Activated T-helper 9 cell treated with anti-CD3 and anti-CD28 coated beads, Interleukin-2, amount 50 U/mL, for 16 hours (primary cell): ENCODE results near the gene GPC6.

ENCODE experiments used
- DNase-seq: peaks from one replicate; pipeline ENCODE4 v3.0.0-alpha.2; 2020; ENCODE audit warnings: low read depth

Gene GPC6

DNA sequence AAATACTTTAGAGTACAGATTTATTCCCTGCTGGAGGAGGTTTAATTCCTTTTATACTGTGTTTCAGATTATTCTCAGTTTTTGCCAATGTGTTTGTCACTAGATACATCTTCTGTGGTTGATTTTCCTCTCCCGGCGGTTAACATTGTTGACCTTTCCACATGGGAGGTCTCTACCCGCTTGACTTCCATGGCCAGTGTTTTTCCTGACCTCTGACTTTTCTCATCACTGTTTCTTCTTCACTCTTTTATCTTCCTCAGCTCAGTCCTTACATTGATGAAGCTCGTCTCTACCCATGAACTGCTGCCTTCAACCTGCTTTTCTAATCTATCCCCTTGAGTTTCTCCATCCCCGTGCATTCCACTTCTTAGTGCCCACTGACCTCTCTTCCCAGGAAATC is 517.4 kb downstream of the GPC6 start:
- DNase-seq, result no peak

DNA sequence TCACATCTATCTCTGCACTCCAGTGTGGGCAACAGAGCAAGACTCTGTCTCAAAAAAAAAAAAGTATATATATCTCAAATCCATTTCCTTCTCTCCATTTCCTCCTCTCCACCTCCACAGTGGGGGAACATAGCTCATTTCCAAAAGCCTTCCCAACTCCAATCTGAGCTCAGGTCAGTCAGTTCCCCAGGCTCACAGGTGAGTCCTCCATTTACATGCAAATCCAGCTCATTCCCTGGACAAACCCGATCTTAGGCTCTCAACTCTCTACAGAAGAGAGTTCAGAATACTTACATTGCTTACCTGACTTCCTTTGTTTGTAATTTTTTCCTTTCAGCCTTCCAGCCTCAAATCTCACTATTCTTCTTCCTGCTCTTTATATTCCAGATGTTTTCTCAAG is 518.3 kb downstream of the GPC6 start:
- DNase-seq, result no peak

DNA sequence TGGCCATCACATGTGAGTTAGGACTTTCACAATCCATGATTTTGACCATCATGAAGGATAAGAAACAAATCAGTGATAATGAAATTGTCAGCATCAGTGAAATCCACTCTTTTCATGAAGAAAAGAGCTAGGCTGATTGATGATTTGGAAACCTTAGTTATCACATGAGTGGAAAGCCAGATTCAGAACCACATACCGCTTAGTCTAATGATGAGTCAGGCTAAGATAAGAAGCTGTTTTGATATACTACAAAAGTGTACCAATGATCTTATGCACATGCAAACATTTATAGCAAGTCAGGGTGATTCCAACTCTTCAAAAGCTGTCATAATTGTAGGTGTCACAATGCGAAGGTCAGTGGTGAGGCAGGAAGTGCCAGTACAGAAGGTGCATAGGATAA is 519.3 kb downstream of the GPC6 start:
- no peak for DNase-seq

DNA sequence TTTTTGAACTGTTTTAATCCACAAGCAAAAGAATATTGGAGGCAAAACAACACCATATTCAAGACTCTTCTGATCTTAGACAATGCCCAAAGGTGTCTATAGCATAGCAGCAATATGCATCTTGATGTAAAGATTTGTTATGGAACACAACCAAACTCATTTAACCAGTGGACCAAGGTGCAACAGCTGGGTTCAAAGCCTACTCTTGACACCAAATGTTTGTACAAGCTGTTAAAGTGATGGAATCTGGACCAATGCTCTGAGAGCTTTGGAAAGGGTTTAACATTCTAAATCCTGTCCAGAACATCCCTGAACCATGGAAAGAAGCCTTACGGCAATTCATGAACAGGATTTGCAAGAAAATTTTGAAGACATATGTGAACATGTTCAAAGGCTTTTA is 520.0 kb downstream of the GPC6 start:
- no peak for DNase-seq

DNA sequence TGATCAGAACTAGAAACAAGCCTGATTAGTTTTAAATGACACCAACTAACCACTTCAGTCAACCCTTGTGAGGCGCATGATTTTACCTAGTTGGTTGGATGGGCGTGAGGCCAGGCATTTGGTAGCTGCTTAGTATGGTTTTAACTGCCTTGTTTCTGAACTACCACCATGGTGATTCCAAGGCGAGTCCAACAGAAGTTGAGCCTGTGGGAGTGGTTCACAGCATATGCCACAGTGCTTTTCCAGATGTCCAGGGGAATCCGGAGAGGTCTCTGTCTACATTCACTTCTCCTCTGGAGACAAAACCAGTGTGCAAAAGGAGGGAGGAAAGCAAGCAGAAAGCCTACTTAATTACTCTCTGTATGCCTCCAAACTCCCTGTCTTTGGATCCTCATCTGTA is 524.1 kb downstream of the GPC6 start:
- no peak for DNase-seq

DNA sequence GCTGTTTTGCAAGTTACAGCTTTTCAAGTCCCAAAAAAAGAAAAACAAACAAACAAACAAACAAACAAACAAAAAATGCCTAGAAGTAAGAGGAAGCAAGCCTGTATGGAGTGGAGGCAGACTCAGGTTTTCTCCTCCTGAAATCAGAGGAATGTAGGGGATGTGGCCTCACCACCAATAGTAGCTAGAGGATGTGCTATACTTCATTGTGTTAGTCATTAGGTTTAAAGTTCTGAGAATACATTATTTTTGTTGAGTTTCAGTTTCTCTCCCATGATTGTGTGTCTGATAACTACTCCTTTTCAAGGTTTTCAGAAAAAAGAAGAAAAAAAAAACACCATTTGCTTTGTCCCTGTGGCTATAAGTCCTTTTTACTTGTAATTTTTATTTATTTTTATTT is 524.5 kb downstream of the GPC6 start:
- no peak for DNase-seq

DNA sequence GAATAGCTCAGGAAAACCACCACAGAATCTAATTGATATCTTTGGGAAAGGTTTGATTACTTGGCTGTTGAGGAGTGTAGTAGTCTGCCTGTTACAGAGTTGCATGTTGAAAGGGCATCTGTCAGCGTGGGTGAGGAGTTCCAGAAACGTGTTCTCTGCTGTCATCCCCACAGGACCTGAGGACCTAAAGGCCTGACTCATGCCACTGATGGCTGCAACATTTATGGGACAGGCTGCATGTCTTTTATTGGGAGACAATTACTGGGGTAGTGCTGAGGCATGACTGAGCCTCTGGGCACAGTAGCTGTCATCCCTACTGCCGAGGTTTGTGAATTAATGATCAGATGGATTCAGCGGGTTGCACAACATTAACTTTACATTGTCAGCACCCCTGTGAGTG is 525.9 kb downstream of the GPC6 start:
- no peak for DNase-seq

DNA sequence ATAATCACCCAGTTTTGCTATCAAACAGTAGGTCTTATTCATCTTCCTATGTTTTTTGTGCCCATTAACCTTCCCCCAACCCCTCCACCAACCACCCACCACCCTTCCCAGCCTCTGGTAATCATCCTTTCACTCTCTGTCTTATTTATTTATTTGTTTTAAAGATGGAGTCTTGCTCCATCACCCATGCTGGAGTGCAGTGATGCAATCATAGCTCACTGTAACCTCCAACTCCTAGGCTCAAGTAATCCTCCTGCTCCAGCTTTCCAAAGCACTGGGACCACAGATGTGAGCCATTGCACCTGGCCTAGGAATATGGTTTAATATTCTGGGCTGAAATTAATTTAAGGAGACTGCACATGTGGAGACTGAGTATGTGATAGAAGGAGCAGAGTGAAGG is 527.0 kb downstream of the GPC6 start:
- DNase-seq, result no peak

DNA sequence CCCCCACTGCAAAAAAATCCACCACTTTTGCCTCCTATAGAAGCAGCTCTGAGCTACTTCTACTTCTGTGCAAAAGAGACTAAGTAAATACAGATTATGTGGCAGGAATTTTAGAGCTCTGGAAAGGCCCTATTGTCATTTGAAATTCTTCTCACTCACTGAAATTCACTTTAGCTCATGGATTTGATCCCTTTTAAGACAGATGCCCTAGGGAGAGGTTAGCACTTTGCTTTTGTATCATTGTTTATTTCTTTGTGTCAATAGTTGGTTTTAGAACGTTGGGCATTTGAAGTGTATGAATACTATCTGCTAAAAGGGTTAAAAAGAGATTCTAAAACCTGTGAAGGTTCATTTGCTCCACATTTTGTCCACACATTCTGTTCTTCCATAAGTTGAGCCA is 528.7 kb downstream of the GPC6 start:
- DNase-seq, result no peak

DNA sequence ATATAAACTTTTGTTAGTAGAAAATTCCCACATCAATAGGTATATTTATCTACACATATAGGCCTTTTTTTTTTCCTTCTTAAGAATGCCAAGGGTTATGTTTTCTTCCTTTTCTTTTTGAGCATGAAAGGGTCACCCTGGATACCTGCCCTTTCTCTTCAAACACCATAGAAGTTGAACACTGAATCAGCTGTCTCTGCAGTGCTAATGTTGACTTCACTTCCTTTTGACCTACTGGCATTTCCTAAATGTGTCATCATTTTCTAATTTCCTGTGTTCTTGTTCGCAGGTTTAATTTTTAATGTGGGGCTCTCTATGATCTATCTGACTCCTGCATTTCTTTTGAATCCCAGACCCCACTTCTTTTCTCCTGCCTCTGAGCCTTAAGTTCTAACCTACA is 532.0 kb downstream of the GPC6 start:
- DNase-seq, result no peak

DNA sequence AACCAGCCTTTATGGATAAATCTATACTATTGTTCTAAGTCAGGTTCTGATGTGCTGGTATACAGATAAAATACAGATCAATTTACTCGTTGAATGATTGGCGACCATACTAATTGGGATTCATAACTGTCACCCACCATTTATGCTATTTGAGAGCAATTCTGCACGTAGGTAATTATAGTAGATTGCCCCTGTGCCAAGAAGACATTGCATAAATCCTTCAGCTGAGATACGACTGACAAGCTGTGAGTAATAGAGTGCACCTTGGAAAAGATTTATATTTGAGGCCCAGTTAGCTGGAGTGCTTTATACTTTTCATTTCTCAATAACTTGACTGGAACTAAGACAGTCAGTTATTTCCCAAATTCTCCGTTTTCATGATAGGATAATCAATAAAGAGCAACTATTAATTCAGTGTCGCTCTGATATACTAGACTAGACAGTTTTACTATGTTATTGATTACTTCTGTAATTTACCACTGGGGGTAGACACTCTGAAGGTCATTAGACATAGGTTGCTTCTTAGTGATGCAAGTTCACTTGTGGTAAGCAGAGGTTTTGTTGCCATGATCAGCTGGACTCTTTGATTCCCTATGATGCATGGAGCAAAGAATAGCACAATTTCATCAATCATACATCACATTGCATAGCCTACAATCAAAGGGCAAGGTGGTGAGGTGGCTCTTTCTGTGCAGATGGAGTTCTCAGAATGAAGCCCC is 536.3 kb downstream of the GPC6 start:
- no peak for DNase-seq

DNA sequence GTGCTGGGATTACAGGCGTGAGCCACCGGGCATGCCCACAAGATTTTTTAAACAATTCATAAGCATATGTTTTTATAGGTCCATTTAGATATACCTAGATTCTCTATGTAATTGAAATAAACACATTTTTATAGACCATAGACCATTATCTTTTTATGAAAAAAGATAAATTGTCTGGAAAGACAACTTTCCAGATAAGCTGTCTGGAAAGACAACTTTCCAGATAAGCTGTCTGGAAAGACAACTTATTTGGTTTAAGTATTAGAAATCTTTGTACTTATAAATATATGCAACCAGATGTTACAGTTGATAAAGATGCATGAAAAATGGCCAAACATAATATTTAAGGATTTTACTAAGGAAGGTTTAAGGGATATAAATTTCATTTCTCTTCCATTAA is 538.5 kb downstream of the GPC6 start:
- DNase-seq, result no peak

DNA sequence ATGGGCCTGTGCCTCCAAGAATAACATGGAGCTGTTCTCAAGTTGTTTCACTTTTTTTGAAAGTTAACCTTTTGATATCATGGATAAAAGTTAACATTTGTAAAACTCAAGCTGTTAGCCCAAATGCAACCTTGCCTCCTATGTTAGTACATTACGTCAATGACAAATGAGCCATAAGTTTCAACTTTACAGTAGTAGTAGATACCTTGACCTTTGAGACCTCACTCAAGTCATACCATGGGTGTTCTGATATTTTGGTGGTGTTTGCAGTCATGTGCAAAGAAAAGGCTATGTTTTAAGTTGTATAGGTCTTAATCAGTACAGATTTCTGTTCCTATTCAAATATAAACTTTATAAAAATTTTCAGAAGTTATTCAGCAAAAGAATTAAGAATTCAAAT is 539.2 kb downstream of the GPC6 start:
- no peak for DNase-seq

DNA sequence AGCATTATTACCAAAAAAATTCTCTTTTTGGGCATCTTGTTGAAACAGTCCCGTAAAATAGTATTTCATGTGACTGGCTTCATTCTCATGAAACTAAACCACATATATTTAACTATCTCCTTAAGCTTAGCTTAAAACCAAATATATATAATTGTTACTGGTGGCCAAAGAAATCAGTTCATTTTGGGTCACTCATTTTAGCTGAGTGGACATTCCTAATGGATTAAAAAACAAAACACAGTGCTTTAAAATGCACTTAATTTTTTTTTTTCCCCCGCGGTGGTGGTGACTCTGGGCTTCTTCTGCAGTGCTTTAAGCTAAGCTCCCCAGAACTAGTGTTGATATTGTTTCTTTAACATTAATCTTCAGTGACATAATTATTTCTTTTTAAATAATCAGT is 540.1 kb downstream of the GPC6 start:
- DNase-seq, result no peak

DNA sequence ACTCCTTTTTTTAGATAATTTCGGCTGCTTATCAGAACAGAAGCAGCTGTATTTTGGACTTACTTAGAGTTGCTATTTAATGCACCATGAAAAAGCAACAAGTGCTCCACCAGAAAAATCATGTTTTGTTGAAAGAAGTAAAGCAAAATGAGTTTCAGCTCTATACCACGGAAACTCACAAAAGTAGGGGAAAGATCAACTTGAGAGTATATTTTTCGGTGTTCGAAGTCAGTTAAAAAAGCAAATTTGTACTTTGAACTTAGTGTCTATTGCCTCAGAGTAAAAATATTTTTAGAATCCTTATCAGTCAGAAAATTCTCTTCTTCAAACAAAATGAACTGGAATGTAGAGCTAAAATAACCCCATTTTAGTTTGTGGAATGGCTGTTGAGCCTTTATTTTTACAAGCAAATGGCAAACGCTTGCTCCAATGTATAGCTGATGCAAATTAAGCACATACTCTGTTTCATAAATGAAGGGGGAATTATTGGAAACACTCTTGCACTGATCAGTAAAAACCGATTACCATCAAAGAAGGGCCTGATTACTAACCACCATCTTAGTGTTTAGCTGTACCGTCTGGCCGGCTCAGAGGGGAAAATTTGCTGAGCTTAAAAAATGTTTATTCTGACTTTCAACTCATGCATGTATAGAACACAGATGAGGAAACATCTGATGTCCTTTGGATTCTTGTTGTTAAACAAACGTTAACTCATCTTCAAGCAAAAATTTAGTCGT is 540.7 kb downstream of the GPC6 start:
- no peak for DNase-seq

DNA sequence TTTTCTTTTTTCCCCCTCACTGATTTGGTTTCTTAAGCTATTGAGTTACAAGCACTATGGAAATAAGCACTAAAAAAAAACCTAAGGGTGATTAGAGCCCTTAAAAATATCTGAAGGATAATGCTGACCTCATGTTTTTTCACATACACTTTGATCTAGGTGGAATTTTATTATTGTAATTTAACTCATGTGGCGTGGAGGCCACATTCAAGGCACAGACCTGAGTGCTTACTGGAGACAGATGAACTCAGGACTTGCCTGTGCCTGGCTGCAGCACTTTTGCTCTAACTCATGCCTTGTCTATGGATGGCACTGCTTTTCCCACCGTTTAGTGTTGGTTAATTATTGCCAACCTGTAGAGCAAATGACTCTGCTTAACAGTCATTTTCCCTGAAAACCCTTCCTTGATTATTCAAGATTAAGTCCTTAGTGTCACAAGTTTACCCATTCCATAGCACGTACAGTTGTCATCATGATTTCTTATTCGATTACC is 541.4 kb downstream of the GPC6 start:
- no peak for DNase-seq

DNA sequence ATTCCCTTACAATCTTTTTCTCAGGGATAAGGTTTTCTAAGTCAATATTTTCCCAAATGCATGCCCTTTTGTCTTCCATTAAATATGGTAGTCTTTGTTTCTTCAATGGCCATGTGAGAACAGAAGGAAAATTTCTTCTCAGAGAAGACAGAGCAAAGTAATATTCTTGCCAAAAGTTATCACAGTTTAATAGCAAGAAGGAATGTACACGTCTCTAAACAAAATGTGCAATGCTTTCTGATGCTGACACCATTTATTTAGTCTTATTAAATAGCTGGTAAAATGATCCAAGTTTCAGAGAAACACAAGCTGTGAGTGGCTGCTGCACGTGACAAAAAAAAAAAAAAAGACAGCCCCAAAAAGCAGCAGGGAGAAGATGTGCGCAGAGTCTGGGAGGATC is 542.5 kb downstream of the GPC6 start:
- no peak for DNase-seq

DNA sequence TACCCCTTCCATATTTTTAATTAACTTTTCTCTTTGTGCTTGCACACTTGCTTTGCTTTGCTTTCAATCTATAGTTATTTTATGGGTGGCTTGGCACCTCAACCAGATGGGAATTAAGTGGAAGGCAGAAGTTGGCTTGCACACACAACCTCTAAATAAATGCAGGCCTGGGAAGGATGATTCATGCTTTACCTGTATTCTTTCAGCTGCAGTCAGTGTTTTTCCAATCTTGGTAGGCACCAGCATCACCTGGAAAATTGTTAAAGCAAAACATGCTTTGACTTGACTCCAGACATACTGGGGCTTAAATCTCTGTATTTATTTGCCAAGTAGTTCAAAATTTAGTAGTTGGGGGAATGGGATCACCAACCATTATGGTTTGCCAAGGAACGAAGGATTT is 543.0 kb downstream of the GPC6 start:
- no peak for DNase-seq

DNA sequence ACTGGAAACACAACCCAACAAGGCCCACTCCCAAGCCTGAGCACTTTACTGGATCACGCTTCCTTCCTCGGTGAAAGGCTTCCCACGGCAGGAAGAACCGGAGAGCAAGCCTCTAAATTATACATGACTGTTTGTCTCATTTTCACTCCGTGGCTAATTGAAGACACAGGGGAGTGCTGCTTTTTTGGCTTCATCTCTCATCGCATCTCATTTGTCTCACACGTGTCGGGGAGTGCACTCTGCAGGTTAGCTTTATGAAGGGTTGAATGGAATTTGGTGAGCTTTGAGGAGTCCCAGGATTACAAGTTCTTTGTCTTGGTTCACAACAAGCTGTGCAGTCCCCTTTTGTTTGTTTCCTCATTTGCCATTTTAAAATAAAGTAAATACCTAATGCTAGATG is 544.6 kb downstream of the GPC6 start:
- DNase-seq, result no peak

DNA sequence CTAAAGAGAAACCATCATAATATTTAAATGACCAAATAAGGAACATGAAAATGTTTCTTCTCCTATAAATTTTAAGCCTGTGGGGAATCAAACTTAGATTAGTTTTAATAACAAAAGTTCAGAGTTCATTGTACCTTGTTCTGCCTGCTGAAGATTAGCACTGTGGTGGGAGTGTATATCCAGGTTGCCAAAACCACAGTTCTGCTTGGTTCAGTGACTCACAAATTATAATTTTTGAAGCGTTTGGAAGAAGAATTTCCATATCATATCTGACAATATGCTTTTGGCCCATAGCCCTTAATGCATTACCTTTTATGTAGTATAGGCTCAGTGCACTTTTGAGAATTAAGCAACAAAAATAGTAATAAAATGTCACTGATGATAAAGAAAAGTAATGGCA is 545.2 kb downstream of the GPC6 start:
- DNase-seq, result no peak

DNA sequence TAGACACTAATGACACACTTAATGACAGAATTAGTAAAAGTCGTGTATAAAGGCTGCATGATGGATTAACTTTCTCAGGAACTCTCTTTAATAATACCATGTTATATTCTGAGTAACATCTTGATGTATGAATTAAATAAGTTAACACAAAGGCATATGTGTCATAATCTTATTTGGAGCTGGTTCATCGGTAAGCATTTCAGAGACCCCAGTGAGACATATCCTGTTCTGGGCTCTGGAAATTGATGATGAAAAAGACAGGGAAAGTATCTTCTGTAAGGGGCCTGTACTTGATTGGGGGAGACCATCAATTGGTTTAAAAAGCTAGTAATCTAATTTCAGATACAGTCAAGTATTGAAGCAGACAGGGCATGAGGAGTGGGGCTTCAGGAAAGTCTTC is 547.9 kb downstream of the GPC6 start:
- no peak for DNase-seq

DNA sequence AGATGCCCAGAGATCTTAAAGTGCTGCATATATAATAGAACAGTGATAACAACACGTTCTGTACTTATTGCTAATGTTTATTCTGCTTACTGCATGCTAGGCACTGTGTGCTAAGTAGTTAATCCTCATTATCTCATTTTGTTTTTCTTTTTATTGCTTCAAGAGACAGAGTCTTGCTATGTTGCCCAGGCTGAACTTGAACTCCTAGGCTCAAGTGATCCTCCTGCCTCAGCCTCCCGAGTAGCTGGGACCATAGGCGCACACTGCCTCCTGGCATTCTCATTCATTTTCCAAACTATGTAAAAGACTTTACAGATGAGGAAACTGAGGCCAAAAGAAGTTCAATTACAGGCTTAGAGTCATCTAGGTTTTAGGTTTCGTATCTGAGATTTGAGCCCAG is 548.4 kb downstream of the GPC6 start:
- DNase-seq, result no peak

DNA sequence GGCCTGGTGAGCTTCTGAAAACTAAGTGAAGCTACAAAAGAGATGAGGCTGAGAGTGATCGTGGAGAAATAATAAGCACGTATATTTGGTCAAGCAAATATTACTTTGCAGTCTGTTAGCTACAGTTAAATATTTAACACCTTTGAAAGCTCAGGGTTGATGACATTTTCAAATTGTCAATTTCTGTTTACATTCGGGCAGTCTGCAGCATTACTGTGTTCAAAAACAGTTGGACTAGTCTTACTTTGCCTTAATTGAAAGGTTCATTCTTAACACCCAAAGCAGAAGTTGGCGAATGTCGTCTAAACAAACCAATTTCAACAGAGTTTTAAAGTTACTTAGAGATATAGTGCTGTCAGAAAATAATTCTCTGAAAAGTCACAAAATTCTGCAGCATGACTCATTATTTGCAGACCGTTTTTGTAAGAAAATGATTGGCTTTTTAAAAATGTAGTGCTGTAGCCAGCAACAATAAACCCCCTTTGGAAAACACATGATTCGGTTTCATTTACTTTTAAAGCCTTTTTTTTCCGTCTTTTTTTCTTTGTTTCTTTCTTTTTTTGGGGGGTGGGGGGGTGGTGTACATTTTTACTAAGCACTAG is 549.0 kb downstream of the GPC6 start:
- no peak for DNase-seq

DNA sequence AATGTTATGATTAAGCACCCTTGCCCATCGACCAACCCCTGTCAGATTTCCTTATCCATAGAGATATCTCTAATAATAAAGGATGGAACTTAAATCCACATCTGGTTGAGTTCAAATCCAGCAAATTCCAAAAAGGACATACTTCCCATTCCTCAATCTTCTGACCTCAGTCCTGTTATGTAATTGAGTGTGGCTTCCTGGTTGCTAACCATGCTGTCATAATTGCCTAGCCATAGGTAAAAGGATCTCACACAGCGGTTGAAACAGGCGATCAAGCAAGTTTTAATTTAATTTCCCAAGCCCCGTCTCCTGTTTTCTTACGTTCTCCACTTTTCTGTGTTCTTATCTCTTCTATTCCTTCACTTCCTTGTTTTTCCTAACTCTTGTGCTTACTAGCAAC is 550.3 kb downstream of the GPC6 start:
- no peak for DNase-seq
